GM12878 (cell line): Measurements from ENCODE around the gene ARF3.

Experiments used
- EP300 ChIP-seq, 2 experiments: fragments of 150-350 bp in 1 of 2; IDR thresholded peaks; 2 replicates each; pipeline ENCODE4 v1.6.1; 2011 to 2012; ENCODE audit warnings: low read depth in 2 of 2, low read length in 2 of 2, borderline replicate concordance in 1 of 2, improper control_type of control experiment in 1 of 2, inconsistent platforms in 1 of 2; ENCODE audit not compliant: control insufficient read depth in 1 of 2
- EZH2 ChIP-seq: IDR thresholded peaks from 2 replicates; pipeline ENCODE4 v1.6.1; 2012; ENCODE audit warnings: low read depth, mild to moderate bottlenecking, control low read depth, inconsistent platforms, low read length, borderline replicate concordance; ENCODE audit not compliant: control insufficient read depth
- HDAC6 ChIP-seq: fragments of 200-600 bp; sonication (generic); IDR thresholded peaks from one replicate; pipeline ENCODE4 v1.8.0; 2017; ENCODE audit warnings: antibody characterized with exemption; ENCODE audit not compliant: unreplicated experiment
- MEF2B ChIP-seq: fragments of 450-650 bp; IDR thresholded peaks from 2 replicates; pipeline ENCODE4 v1.6.1; 2018; ENCODE audit warnings: mild to moderate bottlenecking, moderate library complexity; ENCODE audit not compliant: partially characterized antibody, poor library complexity, severe bottlenecking
- POLR2A ChIP-seq: IDR thresholded peaks from 2 replicates; pipeline ENCODE4 v1.6.1; 2011; ENCODE audit warnings: low read depth, mild to moderate bottlenecking, low read length
- RAD21 ChIP-seq: IDR thresholded peaks from 2 replicates; pipeline ENCODE4 v1.6.1; 2011; ENCODE audit warnings: mild to moderate bottlenecking, low read depth, low read length, moderate library complexity; ENCODE audit not compliant: insufficient read depth
- RAD51 ChIP-seq: fragments of 450-650 bp; IDR thresholded peaks from 2 replicates; pipeline ENCODE4 v1.6.1; 2016; ENCODE audit warnings: moderate library complexity, mild to moderate bottlenecking, inconsistent platforms
- TCF7 ChIP-seq: IDR thresholded peaks from 2 replicates; pipeline ENCODE4 v1.6.1; 2014; ENCODE audit warnings: antibody characterized with exemption, borderline replicate concordance
- ZNF24 ChIP-seq: fragments of 450-650 bp; IDR thresholded peaks from 2 replicates; pipeline ENCODE4 v1.6.1; 2017; ENCODE audit warnings: antibody characterized with exemption, mild to moderate bottlenecking
- TF ChIP-seq, protein P1 (sequence below): fragments of 450-650 bp; IDR thresholded peaks from 2 replicates; pipeline ENCODE4 v1.6.1; 2017; ENCODE audit warnings: antibody characterized with exemption, mild to moderate bottlenecking, moderate library complexity
- TF ChIP-seq, protein P2 (sequence below), 3 experiments: IDR thresholded peaks in 2 of 3; conservative IDR thresholded peaks in 1 of 3; 2 replicates each; pipeline ENCODE4 v1.5.1; 2011; ENCODE audit warnings: low read depth in 3 of 3, low read length in 3 of 3, mild to moderate bottlenecking in 3 of 3, control low read depth in 2 of 3, moderate library complexity in 2 of 3, inconsistent platforms in 1 of 3, mixed read lengths in 1 of 3; ENCODE audit not compliant: control insufficient read depth in 2 of 3, insufficient read depth in 1 of 3; ENCODE audit errors: extremely low read depth in 1 of 3

DNA sequence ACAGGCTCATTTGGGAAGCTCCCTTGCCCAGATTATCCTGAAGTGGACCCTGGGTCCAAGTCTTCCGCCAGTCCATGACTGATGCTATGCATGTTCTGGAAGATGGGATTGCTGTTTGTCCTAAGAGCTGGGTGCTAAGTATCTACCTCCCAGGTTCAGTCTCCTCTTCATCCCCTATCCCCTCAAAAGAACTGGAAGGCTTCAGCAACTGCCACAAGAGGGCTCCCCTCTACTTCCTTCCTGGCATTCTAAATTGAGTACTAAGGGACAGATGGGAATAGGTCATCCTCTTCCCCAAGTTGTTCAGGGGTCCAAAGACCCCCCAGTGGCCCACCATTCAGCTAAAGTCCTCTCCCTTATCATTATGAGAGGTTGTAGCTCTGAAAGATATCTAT, 23.0 kb downstream of the ARF3 start:
- TF ChIP-seq ZNF24 (no peak), HDAC6 (no peak), MEF2B (no peak), TCF7 (no peak), EZH2 (no peak), RAD21 (peak; percentile 44), POLR2A (no peak), RAD51 (no peak), EP300 (IDR thresholded peaks at IDR 0.05; ENCODE audit: borderline replicate concordance in 1 of 2, control insufficient read depth in 1 of 2, low read depth in 2 of 2, low read length in 2 of 2) (no peak)
- TF ChIP-seq, protein P1, sequence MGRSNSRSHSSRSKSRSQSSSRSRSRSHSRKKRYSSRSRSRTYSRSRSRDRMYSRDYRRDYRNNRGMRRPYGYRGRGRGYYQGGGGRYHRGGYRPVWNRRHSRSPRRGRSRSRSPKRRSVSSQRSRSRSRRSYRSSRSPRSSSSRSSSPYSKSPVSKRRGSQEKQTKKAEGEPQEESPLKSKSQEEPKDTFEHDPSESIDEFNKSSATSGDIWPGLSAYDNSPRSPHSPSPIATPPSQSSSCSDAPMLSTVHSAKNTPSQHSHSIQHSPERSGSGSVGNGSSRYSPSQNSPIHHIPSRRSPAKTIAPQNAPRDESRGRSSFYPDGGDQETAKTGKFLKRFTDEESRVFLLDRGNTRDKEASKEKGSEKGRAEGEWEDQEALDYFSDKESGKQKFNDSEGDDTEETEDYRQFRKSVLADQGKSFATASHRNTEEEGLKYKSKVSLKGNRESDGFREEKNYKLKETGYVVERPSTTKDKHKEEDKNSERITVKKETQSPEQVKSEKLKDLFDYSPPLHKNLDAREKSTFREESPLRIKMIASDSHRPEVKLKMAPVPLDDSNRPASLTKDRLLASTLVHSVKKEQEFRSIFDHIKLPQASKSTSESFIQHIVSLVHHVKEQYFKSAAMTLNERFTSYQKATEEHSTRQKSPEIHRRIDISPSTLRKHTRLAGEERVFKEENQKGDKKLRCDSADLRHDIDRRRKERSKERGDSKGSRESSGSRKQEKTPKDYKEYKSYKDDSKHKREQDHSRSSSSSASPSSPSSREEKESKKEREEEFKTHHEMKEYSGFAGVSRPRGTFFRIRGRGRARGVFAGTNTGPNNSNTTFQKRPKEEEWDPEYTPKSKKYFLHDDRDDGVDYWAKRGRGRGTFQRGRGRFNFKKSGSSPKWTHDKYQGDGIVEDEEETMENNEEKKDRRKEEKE, result no peak
- TF ChIP-seq, protein P2, sequence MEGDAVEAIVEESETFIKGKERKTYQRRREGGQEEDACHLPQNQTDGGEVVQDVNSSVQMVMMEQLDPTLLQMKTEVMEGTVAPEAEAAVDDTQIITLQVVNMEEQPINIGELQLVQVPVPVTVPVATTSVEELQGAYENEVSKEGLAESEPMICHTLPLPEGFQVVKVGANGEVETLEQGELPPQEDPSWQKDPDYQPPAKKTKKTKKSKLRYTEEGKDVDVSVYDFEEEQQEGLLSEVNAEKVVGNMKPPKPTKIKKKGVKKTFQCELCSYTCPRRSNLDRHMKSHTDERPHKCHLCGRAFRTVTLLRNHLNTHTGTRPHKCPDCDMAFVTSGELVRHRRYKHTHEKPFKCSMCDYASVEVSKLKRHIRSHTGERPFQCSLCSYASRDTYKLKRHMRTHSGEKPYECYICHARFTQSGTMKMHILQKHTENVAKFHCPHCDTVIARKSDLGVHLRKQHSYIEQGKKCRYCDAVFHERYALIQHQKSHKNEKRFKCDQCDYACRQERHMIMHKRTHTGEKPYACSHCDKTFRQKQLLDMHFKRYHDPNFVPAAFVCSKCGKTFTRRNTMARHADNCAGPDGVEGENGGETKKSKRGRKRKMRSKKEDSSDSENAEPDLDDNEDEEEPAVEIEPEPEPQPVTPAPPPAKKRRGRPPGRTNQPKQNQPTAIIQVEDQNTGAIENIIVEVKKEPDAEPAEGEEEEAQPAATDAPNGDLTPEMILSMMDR (IDR thresholded peaks at IDR 0.05 in 2 of 3, conservative IDR thresholded peaks at IDR 0.05 in 1 of 3; ENCODE audit: control insufficient read depth in 2 of 3, extremely low read depth in 1 of 3, insufficient read depth in 1 of 3, low read depth in 3 of 3, low read length in 3 of 3), result peak; percentile 14 to 46 (median 32); a peak in 3 of 6 replicates
